ENCODE measurements around the gene PIGU. TPM values are rescaled to one million over a fixed set of nuclear protein-coding genes. Genes with fewer than 3 reads are reported as not detected.
A peak's percentile ranks its signal among the peaks of the same experiment; 100 is the strongest.

Gene PIGU
- total RNA-seq, 1 donor from 2014 or later: 5.0 TPM

- DNase-seq (ENCODE audit: low read depth in 2 of 2): peak; percentile 97 to 99
These were observed 118.3 kb downstream of the PIGU start, which contains the start of gene MAP1LC3A for GRCh38 chr20:34558320-34559218. Gene MAP1LC3A (plus strand): TSS chr20:34558718. CDS start chr20:34558869, 151 bp downstream.

DNA sequence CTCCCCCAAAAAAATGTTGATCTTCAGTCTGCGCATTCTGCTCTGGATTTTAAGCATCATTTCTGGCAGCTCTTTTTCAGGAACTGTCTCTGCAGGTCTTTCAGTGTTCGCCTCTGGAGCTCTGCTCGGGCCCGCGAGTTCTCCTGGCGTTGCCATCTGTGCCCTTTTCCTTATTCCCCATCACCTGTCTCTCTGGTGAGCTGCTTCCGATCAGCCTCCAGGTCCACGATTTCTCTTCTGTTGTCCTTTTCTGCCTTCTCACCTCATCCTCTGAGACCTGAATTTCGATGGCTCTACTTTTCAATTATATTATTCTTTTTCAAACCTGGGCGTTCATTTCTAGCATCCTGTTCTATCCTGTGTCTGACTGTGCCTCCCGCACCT lies 119.0 kb downstream of the PIGU start:
- DNase-seq (ENCODE audit: low read depth in 2 of 2): no peak

DNA sequence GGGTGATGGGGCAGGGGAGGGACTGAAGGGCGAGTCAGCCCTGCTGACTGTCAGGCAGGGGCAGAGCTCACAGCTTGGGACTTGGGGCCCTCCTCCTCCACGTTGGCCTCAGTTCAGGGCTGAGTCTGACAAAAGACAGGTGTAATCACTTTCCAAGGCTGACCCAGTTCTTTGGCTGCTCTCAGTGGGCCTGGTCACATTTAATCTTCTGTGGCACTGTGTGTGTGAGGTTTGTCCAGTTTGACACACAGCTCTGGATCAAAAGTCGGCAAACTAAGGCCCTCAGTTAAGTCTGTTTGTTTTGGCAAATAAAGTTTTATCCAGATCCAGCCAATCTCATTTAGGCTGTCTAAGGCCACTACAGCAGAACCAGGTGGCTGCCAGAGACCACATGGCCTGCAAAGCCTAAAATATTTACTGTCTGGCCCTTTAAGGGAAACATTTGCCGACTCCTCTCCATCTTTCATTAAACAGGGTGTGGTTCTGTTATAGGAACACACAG lies 123.5 kb downstream of the PIGU start:
- no peak for DNase-seq (ENCODE audit: low read depth in 2 of 2)

GRCh38 chr20:34552569-34552968 lies 124.3 kb downstream of the PIGU start:
- no peak for DNase-seq (ENCODE audit: low read depth in 2 of 2)

DNA sequence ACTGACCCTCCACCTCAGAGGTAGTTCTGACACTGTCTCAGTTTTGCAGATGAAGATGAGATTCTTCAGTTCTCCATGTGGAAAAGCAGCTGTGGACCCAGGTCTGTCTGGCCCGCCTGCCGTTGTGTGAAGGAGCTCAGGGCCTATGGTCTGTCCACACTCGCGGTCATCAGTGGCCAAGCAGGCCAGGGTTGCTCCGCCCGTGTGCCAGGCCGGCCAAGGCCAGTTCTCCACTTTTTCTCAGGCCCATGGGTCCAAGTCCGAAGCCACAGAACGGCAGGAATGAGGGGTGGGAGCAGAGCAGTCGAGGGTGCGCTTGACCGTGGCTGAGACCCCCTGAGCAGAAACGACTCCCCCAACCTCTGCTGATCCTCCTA lies 127.0 kb downstream of the PIGU start:
- DNase-seq (ENCODE audit: low read depth in 2 of 2): no peak

- peak in 1 of 2 donors; percentile 45 for DNase-seq (ENCODE audit: low read depth in 2 of 2)
These were observed 127.5 kb downstream of the PIGU start for GRCh38 chr20:34549291-34549928.

DNA sequence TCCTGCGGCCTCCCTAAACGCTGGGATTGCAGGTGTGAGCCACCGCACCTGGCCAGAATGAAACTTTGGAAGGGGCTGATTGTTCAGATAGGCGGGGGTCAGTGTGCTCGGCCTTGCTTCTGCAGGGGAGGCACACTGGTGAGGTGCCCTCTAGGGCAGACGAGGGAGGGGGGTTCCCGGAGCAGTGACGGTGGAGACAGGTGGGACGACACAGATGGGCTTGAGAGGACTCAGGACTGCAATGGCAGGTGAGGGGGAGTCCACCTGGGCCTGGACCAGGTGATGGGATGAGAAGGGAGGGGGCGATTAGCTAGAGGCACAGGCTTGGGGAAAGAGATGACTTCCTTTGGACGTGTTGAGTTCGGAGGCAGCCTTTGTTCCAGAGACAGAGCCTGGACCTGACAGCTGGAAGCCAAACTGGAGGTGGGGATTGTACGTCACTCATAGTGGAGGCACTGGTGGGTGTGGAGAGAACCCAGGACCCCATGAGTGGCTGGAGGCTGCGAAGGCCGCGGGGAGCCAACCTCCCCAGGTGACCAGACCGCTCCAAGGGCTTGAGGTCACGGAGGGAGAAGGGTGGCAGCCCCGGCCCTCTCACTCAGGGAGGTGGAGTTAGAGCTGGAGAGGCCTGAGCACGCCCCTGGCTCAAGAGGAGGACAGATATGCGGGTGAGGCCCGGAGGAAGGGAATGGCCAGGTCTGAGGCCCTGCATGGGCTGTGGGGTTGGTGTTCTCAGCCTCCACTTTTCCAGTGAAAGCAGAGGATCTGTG lies 128.9 kb downstream of the PIGU start:
- DNase-seq (ENCODE audit: low read depth in 2 of 2): no peak

GRCh38 chr20:34546751-34547181 lies 130.1 kb downstream of the PIGU start:
- no peak for DNase-seq (ENCODE audit: low read depth in 2 of 2)

DNA sequence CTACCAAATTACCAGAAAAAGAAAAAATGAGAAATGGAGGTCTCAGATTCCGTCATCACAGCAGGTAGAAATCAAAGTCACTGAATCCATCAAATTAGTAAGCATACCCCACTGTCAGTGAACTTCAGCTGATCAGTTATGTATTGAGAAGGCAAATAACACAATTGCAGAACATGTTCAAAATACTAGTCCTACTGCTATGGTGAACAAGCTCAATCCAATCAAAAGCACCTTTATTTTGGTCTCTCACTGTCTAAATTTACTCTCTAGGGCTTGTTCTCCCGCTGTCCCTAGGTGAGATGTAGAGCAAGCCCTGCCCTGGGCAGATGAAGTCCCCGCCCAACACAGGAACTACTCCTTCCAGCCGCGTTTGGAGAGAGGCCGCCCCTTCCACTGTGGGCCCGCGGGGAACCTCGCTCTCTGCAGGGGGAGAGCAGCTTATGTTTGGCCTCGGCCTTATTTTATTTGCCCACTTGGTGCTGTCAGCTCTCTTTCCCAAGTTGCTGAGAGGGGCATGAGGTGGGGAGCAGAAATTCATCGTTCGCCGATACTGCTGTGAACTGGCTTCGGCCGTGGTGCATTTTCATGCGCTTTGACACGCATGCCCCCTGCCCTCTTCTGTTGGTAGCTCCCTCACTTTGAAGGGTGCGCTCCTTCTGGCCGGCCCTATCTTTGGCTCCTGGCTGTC lies 132.6 kb downstream of the PIGU start:
- no peak for DNase-seq (ENCODE audit: low read depth in 2 of 2)

DNA sequence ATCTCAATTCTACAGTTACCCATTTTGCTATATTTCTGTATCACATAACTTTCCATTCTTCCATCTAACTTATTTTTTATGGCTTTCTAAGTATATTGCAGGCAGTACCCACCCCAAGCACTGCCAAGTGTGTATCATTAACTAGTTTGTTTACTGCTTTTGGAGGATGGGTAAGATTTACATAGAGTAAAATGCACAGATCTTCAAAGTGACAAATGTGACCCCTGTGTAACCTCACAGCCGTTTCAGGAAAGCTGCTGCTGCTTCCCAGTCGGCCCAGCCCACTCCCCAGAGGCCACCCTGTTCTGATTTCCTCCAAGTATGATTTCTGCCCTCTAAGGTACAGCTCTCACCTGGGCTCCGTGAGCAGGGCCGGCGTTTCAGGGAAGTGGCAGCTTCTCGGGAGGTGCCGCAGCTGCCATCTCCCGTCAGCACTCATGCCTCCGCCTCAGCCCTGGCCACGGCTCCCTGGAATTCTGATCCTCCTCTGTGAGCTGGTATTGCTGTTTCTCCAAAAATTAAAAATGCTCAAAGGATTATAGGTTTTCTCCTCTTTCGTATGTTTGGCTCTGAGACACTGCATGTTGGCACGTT lies 133.3 kb downstream of the PIGU start:
- DNase-seq (ENCODE audit: low read depth in 2 of 2): no peak

DNA sequence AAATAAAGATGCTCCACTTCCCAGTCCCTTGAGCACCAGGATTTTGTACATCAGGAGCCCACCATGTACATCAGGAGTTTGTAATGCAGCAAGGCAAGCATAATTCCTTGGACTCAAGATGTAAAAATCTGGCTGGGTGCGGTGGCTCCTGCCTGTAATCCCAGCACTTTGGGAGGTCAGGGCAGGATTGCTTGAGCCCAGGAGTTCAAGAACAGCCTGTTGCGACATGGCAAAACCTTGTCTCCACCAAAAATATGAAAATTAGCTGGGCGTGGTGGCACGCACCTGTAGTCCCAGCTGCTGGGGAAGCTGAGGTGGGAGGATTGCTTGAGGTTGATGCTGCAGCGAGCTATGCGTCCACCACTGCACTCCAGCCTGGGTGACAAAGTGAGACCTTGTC lies 134.5 kb downstream of the PIGU start:
- DNase-seq (ENCODE audit: low read depth in 2 of 2): no peak

- no peak for DNase-seq (ENCODE audit: low read depth in 2 of 2)
These were observed 135.0 kb downstream of the PIGU start for GRCh38 chr20:34541917-34542316.

GRCh38 chr20:34541264-34541901 lies 135.5 kb downstream of the PIGU start:
- DNase-seq (ENCODE audit: low read depth in 2 of 2): peak; percentile 40 to 74

DNA sequence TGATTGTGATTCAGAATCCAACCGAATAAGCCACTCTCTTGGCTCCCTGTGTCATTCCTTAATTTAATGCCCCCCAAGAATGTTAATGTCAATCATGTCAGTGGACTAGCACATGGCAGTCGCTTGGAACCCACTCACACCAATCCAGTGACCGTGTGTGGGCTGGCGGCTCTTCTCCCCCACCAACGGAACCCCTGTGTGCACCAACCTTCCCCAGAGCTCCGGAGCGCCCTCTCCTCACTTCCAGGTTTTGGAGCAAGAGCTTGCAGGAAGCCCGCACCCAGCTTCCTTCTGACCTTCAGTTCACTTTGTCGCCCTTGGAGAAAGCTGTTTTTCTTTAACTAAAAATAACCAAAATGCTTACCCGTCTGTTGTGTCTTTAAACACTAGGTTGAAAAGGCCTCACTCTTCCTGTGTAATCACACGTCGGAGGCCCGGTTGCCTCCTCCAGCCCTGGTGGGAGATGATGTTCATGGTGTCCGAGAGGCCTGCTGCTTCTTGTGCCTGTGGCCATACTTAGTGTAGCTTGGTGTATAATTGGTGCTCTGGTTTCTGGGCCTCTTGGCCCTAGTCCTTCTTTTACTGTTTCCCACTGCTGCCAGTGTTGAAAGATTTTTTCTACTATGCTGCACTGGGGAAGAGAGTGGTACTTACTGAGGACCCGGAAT lies 136.2 kb downstream of the PIGU start:
- DNase-seq (ENCODE audit: low read depth in 2 of 2): no peak

DNA sequence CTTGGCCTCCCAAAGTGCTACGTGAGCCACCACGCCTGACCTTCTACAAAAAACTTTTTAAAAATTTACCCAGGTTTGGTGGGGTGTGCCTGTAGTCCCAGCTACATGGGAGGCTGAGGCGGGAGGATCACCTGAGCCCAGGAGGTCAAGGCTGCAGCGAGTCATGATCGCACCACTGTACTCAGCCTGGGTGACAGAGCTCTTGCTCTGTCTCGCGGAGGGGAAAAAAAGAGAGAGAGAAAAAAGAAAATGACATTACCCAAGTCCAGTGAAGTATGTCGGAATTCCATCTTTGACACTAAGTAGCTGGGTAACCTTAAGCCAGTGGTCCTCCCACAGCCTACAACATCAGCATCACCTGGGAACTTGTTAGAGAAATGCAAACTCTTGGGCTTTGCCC lies 137.1 kb downstream of the PIGU start:
- DNase-seq (ENCODE audit: low read depth in 2 of 2): no peak

- peak; percentile 50 to 64 for DNase-seq (ENCODE audit: low read depth in 2 of 2)
These were observed 138.2 kb downstream of the PIGU start for GRCh38 chr20:34538671-34539123.

- DNase-seq (ENCODE audit: low read depth in 2 of 2): no peak
These were observed 139.2 kb downstream of the PIGU start for GRCh38 chr20:34537651-34538050.

GRCh38 chr20:34536798-34537394 lies 140.0 kb downstream of the PIGU start:
- peak; percentile 50 to 66 for DNase-seq (ENCODE audit: low read depth in 2 of 2)

DNA sequence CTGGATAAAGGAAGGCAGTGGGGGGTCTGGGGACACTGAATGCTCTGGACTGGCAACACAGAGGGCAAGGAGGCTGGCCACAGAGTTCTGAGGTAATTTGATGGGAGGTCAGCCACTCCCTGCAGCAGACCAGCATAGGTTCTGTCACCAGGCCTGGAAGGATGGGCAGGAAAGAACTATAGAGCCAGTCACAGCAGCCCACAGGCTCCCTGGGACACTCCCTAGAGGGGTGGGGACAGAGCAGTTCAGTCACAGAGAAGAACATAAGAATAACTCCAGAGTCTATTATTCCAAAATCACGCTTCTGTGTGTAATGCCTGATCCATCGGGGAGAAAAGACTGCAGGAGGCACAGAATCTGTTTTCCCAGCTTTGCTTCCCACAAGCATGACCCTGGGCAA lies 141.0 kb downstream of the PIGU start:
- no peak for DNase-seq (ENCODE audit: low read depth in 2 of 2)
